GM12891 (cell line): ENCODE results near the gene CD28.

Source experiments
- SPI1 ChIP-seq: IDR thresholded peaks from 2 replicates; pipeline ENCODE4 v1.6.1; 2011; ENCODE audit warnings: low read depth, low read length, control low read depth
- TAF1 ChIP-seq: IDR thresholded peaks from 2 replicates; pipeline ENCODE4 v1.6.1; 2011; ENCODE audit warnings: low read depth, low read length, control low read depth

DNA sequence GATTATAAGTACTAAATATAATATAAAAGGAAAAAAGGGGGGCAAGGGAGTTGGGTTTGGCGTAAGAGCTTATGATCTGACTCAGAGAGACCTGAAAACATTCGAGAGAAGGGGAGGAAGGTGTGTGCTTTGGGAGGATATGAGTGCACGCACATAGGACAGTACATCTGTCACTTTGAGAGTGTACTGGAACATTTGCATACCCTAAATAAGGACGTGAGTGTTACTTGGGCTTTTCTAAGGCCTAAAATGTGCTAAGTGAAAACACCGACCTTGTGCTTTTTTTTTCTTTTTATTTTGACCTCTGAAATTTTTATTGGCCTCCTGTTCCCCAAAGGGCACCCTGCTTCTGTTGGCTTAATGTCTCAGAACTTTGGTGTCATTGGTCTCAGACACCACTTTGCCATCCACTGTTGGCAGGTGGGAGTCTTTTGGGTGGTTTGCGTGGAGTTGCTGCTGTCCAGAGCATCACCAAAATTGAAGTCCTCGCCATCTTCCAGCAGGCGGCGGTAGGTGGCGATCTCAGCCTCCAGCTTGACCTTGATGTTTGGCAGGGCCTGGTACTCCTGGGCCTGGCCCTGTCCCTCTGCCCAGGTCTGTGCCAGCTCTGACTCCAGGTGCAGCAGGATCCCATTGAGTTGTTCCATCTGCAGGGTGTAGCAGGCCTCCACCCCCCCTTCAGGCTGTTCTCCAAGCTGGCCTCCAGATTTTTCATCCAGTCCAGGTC, 57.7 kb downstream of the CD28 start:
- TF ChIP-seq SPI1 (no peak), TAF1 (no peak)
